Subcutaneous abdominal adipose tissue (tissue), 5 donors: Measurements from ENCODE around the gene ERICH6B.

Source experiments
- H3K27ac ChIP-seq: one replicate; pipeline ENCODE4 v1.7.0; 2013; ENCODE audit warnings: low read depth, mild to moderate bottlenecking, inconsistent platforms, low read length, moderate library complexity
- H3K27me3 ChIP-seq, 5 donors: one replicate each; pipeline ENCODE4 v1.7.0; 2013; ENCODE audit warnings: low read length in 5 of 5, inconsistent platforms in 1 of 5; ENCODE audit not compliant: control insufficient read depth in 5 of 5, insufficient read depth in 4 of 5
- H3K36me3 ChIP-seq, 5 donors: one replicate each; pipeline ENCODE4 v1.7.0; 2013; ENCODE audit warnings: low read length in 5 of 5; ENCODE audit not compliant: control insufficient read depth in 5 of 5, insufficient read depth in 5 of 5
- H3K4me1 ChIP-seq, 5 donors: one replicate each; pipeline ENCODE4 v1.7.0; 2013; ENCODE audit warnings: low read length in 5 of 5, mild to moderate bottlenecking in 3 of 5, moderate library complexity in 1 of 5; ENCODE audit not compliant: control insufficient read depth in 5 of 5, insufficient read depth in 5 of 5
- H3K4me3 ChIP-seq, 5 donors: one replicate each; pipeline ENCODE4 v1.7.0; 2013; ENCODE audit warnings: low read length in 5 of 5, low read depth in 1 of 5
- H3K9ac ChIP-seq, 5 donors: one replicate each; pipeline ENCODE4 v1.7.0; 2013; ENCODE audit warnings: low read length in 5 of 5, mild to moderate bottlenecking in 4 of 5, moderate library complexity in 3 of 5
- H3K9me3 ChIP-seq, 5 donors: one replicate each; pipeline ENCODE4 v1.7.0; 2013; ENCODE audit warnings: low read length in 5 of 5; ENCODE audit not compliant: control insufficient read depth in 5 of 5
- donor health status: healthy.
- donor health status: healthy.
- donor health status: healthy.
- donor health status: healthy.
- donor health status: healthy.

Gene ERICH6B

GRCh38 chr13:45630791-45631190 lies 15.3 kb upstream of the ERICH6B start:
- H3K4me1 ChIP-seq: peaks cover 0 to 13% (median 8%) of the 10 kb centered on the region in 5 donors
- H3K36me3 ChIP-seq: no peaks in the 10 kb centered on the region
- no peaks in the 10 kb centered on the region for H3K9me3 ChIP-seq
- H3K27me3 ChIP-seq: no peaks in the 10 kb centered on the region
- no peak overlapping the region for H3K27ac ChIP-seq
- no peak overlapping the region for H3K9ac ChIP-seq
- H3K4me3 ChIP-seq: no peak overlapping the region

- Histone ChIP-seq H3K4me3 (no peak overlapping the region), H3K9ac (no peak overlapping the region), H3K36me3 (no peaks in the 10 kb centered on the region), H3K27me3 (no peaks in the 10 kb centered on the region), H3K27ac (no peak overlapping the region), H3K9me3 (no peaks in the 10 kb centered on the region), H3K4me1 (peaks cover 0 to 22% (median 12%) of the 10 kb centered on the region in 5 donors)
Observed at GRCh38 chr13:45629940-45630339, 14.4 kb upstream of the ERICH6B start.

- H3K27ac ChIP-seq: no peak overlapping the region
- no peaks in the 10 kb centered on the region for H3K36me3 ChIP-seq
- no peak overlapping the region for H3K4me3 ChIP-seq
Observed at GRCh38 chr13:45628094-45628493, 12.6 kb upstream of the ERICH6B start.

GRCh38 chr13:45627656-45628055 lies 12.1 kb upstream of the ERICH6B start:
- Histone ChIP-seq H3K4me3 (no peak overlapping the region), H3K27ac (no peak overlapping the region), H3K9ac (no peak overlapping the region), H3K36me3 (no peaks in the 10 kb centered on the region), H3K4me1 (peaks cover 0 to 24% (median 12%) of the 10 kb centered on the region in 5 donors), H3K9me3 (no peaks in the 10 kb centered on the region), H3K27me3 (peaks cover 0 to 6% (median 0%) of the 10 kb centered on the region in 5 donors)

More at GRCh38 chr13:45628094-45628493, 12.6 kb upstream of the ERICH6B start:
- Histone ChIP-seq H3K9me3 (no peaks in the 10 kb centered on the region), H3K27me3 (peaks cover 0 to 3% (median 0%) of the 10 kb centered on the region in 5 donors), H3K9ac (no peak overlapping the region), H3K4me1 (peaks cover 0 to 24% (median 12%) of the 10 kb centered on the region in 5 donors)

GRCh38 chr13:45626731-45627374 lies 11.3 kb upstream of the ERICH6B start:
- Histone ChIP-seq H3K27ac (peak overlapping the region; percentile 61), H3K9ac (no peak overlapping the region), H3K4me3 (no peak overlapping the region), H3K4me1 (peaks cover 0 to 24% (median 12%) of the 10 kb centered on the region in 5 donors), H3K36me3 (no peaks in the 10 kb centered on the region), H3K9me3 (no peaks in the 10 kb centered on the region), H3K27me3 (peaks cover 0 to 11% (median 5%) of the 10 kb centered on the region in 5 donors)

GRCh38 chr13:45623516-45624090 lies 8.1 kb upstream of the ERICH6B start:
- H3K36me3 ChIP-seq: no peaks in the 10 kb centered on the region
- H3K27me3 ChIP-seq: peaks cover 0 to 16% (median 7%) of the 10 kb centered on the region in 5 donors
- peaks cover 0 to 24% (median 12%) of the 10 kb centered on the region in 5 donors for H3K4me1 ChIP-seq
- H3K27ac ChIP-seq: no peak overlapping the region
- H3K4me3 ChIP-seq: no peak overlapping the region
- no peaks in the 10 kb centered on the region for H3K9me3 ChIP-seq
- H3K9ac ChIP-seq: no peak overlapping the region

- peaks cover 0 to 21% (median 9%) of the 10 kb centered on the region in 5 donors for H3K4me1 ChIP-seq
- no peak overlapping the region for H3K27ac ChIP-seq
- peaks cover 0 to 16% (median 7%) of the 10 kb centered on the region in 5 donors for H3K27me3 ChIP-seq
- no peak overlapping the region for H3K9ac ChIP-seq
- H3K4me3 ChIP-seq: no peak overlapping the region
- H3K36me3 ChIP-seq: no peaks in the 10 kb centered on the region
- no peaks in the 10 kb centered on the region for H3K9me3 ChIP-seq
Observed at GRCh38 chr13:45621950-45622349, 6.4 kb upstream of the ERICH6B start.

- no peak overlapping the region for H3K4me3 ChIP-seq
- H3K9me3 ChIP-seq: no peaks in the 10 kb centered on the region
- peaks cover 0 to 3% (median 3%) of the 10 kb centered on the region in 5 donors for H3K27me3 ChIP-seq
- H3K36me3 ChIP-seq: no peaks in the 10 kb centered on the region
- H3K9ac ChIP-seq: no peak overlapping the region
- H3K27ac ChIP-seq: no peak overlapping the region
- H3K4me1 ChIP-seq: no peaks in the 10 kb centered on the region
Observed at GRCh38 chr13:45607931-45608330, 7.6 kb downstream of the ERICH6B start.

GRCh38 chr13:45604892-45605291 lies 10.6 kb downstream of the ERICH6B start:
- Histone ChIP-seq H3K27ac (no peak overlapping the region), H3K27me3 (peaks cover 0 to 3% (median 0%) of the 10 kb centered on the region in 5 donors), H3K4me3 (no peak overlapping the region)

GRCh38 chr13:45603338-45603737 lies 12.2 kb downstream of the ERICH6B start:
- no peak overlapping the region for H3K9ac ChIP-seq
- no peaks in the 10 kb centered on the region for H3K36me3 ChIP-seq
- no peak overlapping the region for H3K4me3 ChIP-seq
- no peak overlapping the region for H3K27ac ChIP-seq
- no peaks in the 10 kb centered on the region for H3K4me1 ChIP-seq
- peaks cover 0 to 3% (median under 1%) of the 10 kb centered on the region in 5 donors for H3K27me3 ChIP-seq
- no peaks in the 10 kb centered on the region for H3K9me3 ChIP-seq

More at GRCh38 chr13:45604892-45605291, 10.6 kb downstream of the ERICH6B start:
- Histone ChIP-seq H3K9ac (no peak overlapping the region), H3K9me3 (no peaks in the 10 kb centered on the region), H3K36me3 (no peaks in the 10 kb centered on the region), H3K4me1 (no peaks in the 10 kb centered on the region)
